GM23338 (cell line): Measurements from ENCODE around the gene UBASH3A. TPM values are rescaled to one million over a fixed set of nuclear protein-coding genes. Genes with fewer than 3 reads are reported as not detected.

Experiments
- ATAC-seq: fragments of 200-7000 bp; cut with Tn5 transposase; 3 replicates; pipeline ENCODE4 v1.9.1; 2020
- DNase-seq: peaks from one replicate; pipeline ENCODE4 v3.0.0-alpha.2; 2015; ENCODE audit warnings: low spot score
- H2AFZ ChIP-seq: fragments of 200-600 bp; sonication (generic); 2 replicates; pipeline ENCODE4 v1.8.0; 2016; ENCODE audit warnings: antibody characterized with exemption, mild to moderate bottlenecking, moderate library complexity
- H3F3A ChIP-seq: fragments of 200-600 bp; sonication (generic); replicated peaks from 2 replicates; pipeline ENCODE4 v1.8.0; 2017; ENCODE audit warnings: antibody characterized with exemption, mixed run types, low read depth
- H3K27ac ChIP-seq: fragments of 200-600 bp; sonication (generic); 2 replicates; pipeline ENCODE4 v1.6.1; 2016; ENCODE audit warnings: low read depth
- H3K27me3 ChIP-seq: fragments of 200-600 bp; sonication (generic); 2 replicates; pipeline ENCODE4 v1.8.0; 2016; ENCODE audit warnings: mild to moderate bottlenecking, mixed run types, moderate library complexity; ENCODE audit not compliant: insufficient read depth
- H3K36me3 ChIP-seq: fragments of 200-600 bp; sonication (generic); 2 replicates; pipeline ENCODE4 v1.8.0; 2016; ENCODE audit warnings: mild to moderate bottlenecking; ENCODE audit not compliant: insufficient read depth
- H3K4me1 ChIP-seq: fragments of 200-600 bp; sonication (generic); 2 replicates; pipeline ENCODE4 v1.8.0; 2016; ENCODE audit warnings: mild to moderate bottlenecking, moderate library complexity; ENCODE audit not compliant: insufficient read depth
- H3K4me2 ChIP-seq: fragments of 200-600 bp; sonication (generic); 2 replicates; pipeline ENCODE4 v1.7.1; 2017; ENCODE audit warnings: mixed run types
- H3K4me3 ChIP-seq: fragments of 200-600 bp; sonication (generic); 2 replicates; pipeline ENCODE4 v1.6.1; 2016; ENCODE audit warnings: mixed run types
- H3K79me2 ChIP-seq: fragments of 200-600 bp; sonication (generic); replicated peaks from 2 replicates; pipeline ENCODE4 v1.8.0; 2017; ENCODE audit warnings: mild to moderate bottlenecking; ENCODE audit not compliant: insufficient read depth
- H3K9me2 ChIP-seq: fragments of 200-600 bp; sonication (generic); 2 replicates; pipeline ENCODE4 v1.8.0; 2017; ENCODE audit not compliant: insufficient read depth
- H4K20me1 ChIP-seq: fragments of 200-600 bp; sonication (generic); replicated peaks from 2 replicates; pipeline ENCODE4 v1.8.0; 2017; ENCODE audit warnings: mild to moderate bottlenecking; ENCODE audit not compliant: insufficient read depth
- H3K27ac Mint-ChIP-seq: 2 replicates; pipeline ENCODE4 v1.8.0; 2020; ENCODE audit warnings: inconsistent platforms, mild to moderate bottlenecking, moderate library complexity, mixed read lengths
- H3K27me3 Mint-ChIP-seq: 3 replicates; pipeline ENCODE4 v1.8.0; 2022; ENCODE audit warnings: low read depth, mild to moderate bottlenecking, moderate library complexity, mixed read lengths, inconsistent platforms; ENCODE audit not compliant: insufficient read depth, poor library complexity
- H3K36me3 Mint-ChIP-seq: 3 replicates; pipeline ENCODE4 v1.8.0; 2021; ENCODE audit warnings: low read depth, mild to moderate bottlenecking, inconsistent platforms, moderate library complexity, mixed read lengths
- H3K4me1 Mint-ChIP-seq: 3 replicates; pipeline ENCODE4 v1.8.0; 2020; ENCODE audit warnings: mild to moderate bottlenecking, inconsistent platforms, mixed read lengths
- H3K4me3 Mint-ChIP-seq: 3 replicates; pipeline ENCODE4 v1.8.0; 2021; ENCODE audit warnings: moderate library complexity, mild to moderate bottlenecking, inconsistent platforms, mixed read lengths
- H3K9me3 Mint-ChIP-seq: 3 replicates; pipeline ENCODE4 v1.8.0; 2020; ENCODE audit warnings: moderate library complexity, mild to moderate bottlenecking, inconsistent platforms, mixed read lengths
- CREB1 ChIP-seq: fragments of 250-450 bp; sonication (Bioruptor Pico); IDR thresholded peaks from 2 replicates; pipeline ENCODE4 v1.5.0; 2020; ENCODE audit warnings: low read depth, mild to moderate bottlenecking, moderate library complexity
- CTCF ChIP-seq, 2 experiments: fragments of 200-600 bp in 1 of 2; sonication (generic) in 1 of 2; conservative IDR thresholded peaks; 2 replicates each; pipeline versions ENCODE4 v1.5.1 to v1.6.1; 2016 to 2017; ENCODE audit warnings: antibody characterized with exemption in 2 of 2, low read depth in 2 of 2, mild to moderate bottlenecking in 2 of 2, moderate library complexity in 1 of 2
- ETS1 ChIP-seq: IDR thresholded peaks from 2 replicates; pipeline ENCODE4 v1.6.1; 2016; ENCODE audit warnings: antibody characterized with exemption
- EZH2 ChIP-seq: fragments of 200-600 bp; sonication (generic); IDR thresholded peaks from one replicate; pipeline ENCODE4 v1.8.0; 2017; ENCODE audit warnings: antibody characterized with exemption, mild to moderate bottlenecking, low read depth; ENCODE audit not compliant: unreplicated experiment
- EZH2phosphoT487 ChIP-seq: fragments of 200-600 bp; sonication (generic); IDR thresholded peaks from one replicate; pipeline ENCODE4 v1.8.1; 2018; ENCODE audit warnings: antibody characterized with exemption; ENCODE audit not compliant: unreplicated experiment
- NANOG ChIP-seq: IDR thresholded peaks from 2 replicates; pipeline ENCODE4 v1.6.1; 2016; ENCODE audit warnings: antibody characterized with exemption, borderline replicate concordance
- POLR2AphosphoS5 ChIP-seq: IDR thresholded peaks from 2 replicates; pipeline ENCODE4 v1.6.1; 2016; ENCODE audit warnings: antibody characterized with exemption, low read depth
- ZNF114 ChIP-seq: fragments of 250-450 bp; sonication (Bioruptor Pico); IDR thresholded peaks from 2 replicates; pipeline ENCODE4 v1.5.0; 2020; ENCODE audit warnings: mild to moderate bottlenecking, moderate library complexity
- ZNF462 ChIP-seq: fragments of 250-450 bp; sonication (Bioruptor Pico); IDR thresholded peaks from 2 replicates; pipeline ENCODE4 v1.5.0; 2020; ENCODE audit warnings: mild to moderate bottlenecking, moderate library complexity
- polyA plus RNA-seq: library from polyadenylated mRNA; unstranded; fragments of >200 nt; fragmentation: Nextera tagmentation; extraction: Ambion mirVana; gene quantifications from 2 replicates; pipeline ENCODE4 v1.2.1, GENCODE V29; 2016
- total RNA-seq: library from RNA; depleted of rRNA; stranded (reverse); fragments of >200 nt; shearing (Covaris generic); gene quantifications from 2 replicates; pipeline ENCODE4 v1.2.3, GENCODE V29; 2014

UBASH3A gene
- total and polyA plus RNA-seq, 2 experiments from 2014 or later = not detected

- peak within 1 kb of the TSS; percentile 97 for H3K27ac ChIP-seq
- H3K9me3 Mint-ChIP-seq = no peaks in the 10 kb centered on the region; the same call in 2 of the 3 replicates
- peak within 1 kb of the TSS; percentile 95 for H3K4me2 ChIP-seq
- peak within 1 kb of the TSS; percentile 95 for H2AFZ ChIP-seq
- DNase-seq (peak; percentile 99), ATAC-seq (peak; percentile 93)
- H3K4me1 Mint-ChIP-seq = peaks cover 23% of the 10 kb centered on the region; the same call in 2 of the 3 replicates
- H3K27me3 ChIP-seq = no peaks in the 10 kb centered on the region
- H3K9me2 ChIP-seq = no peaks in the 10 kb centered on the region
- H3K36me3 Mint-ChIP-seq = no peaks in the 10 kb centered on the region
- H4K20me1 ChIP-seq = no peaks in the 10 kb centered on the region
- peaks cover 7% of the 10 kb centered on the region for H3K27me3 Mint-ChIP-seq
- peaks cover 7% of the 10 kb centered on the region; the same call in 1 of the 2 replicates for H3K4me1 ChIP-seq
- H3K4me3 Mint-ChIP-seq = peak within 1 kb of the TSS; percentile 84
- 0 out of 2 replicates have a peak, but pooled peaks cover 6% of the 10 kb centered on the region for H3F3A ChIP-seq
- no peaks in the 10 kb centered on the region for H3K79me2 ChIP-seq
- H3K36me3 ChIP-seq = no peaks in the 10 kb centered on the region
- H3K27ac Mint-ChIP-seq = peak within 1 kb of the TSS; percentile 96
- H3K4me3 ChIP-seq = peak within 1 kb of the TSS; percentile 94
- TF ChIP-seq POLR2AphosphoS5 = peak; percentile 60; the same call in 1 of the 2 replicates
- no peak for TF ChIP-seq EZH2phosphoT487
- TF ChIP-seq CTCF (conservative IDR thresholded peaks at IDR 0.05; ENCODE audit: low read depth in 2 of 2) = peak in 1 of 2 experiments; percentile 23; a peak in 1 of 4 replicates
- TF ChIP-seq CREB1 (CRISPR knock-in tag) = peak; percentile 86
- TF ChIP-seq NANOG = no peak
- no peak for TF ChIP-seq EZH2
- no peak for TF ChIP-seq ZNF114 (CRISPR knock-in tag)
These were observed 92.6 kb downstream of the UBASH3A start, which contains the start of gene RSPH1 for GRCh38 chr21:42496120-42496838. TSS of gene RSPH1 (minus strand) at chr21:42496224. CDS start at chr21:42496186, 38 bp downstream.

- Histone ChIP-seq H2AFZ (peak overlapping the region; percentile 95), H3K79me2 (no peaks in the 10 kb centered on the region), H3K27ac (peak overlapping the region; percentile 97), H3F3A (0 out of 2 replicates have a peak, but pooled peaks cover 6% of the 10 kb centered on the region), H3K4me1 (peaks cover 7% of the 10 kb centered on the region; the same call in 1 of the 2 replicates), H3K9me2 (no peaks in the 10 kb centered on the region), H3K4me3 (peak overlapping the region; percentile 94), H3K4me2 (peak overlapping the region; percentile 87), H3K36me3 (no peaks in the 10 kb centered on the region), H3K27me3 (no peaks in the 10 kb centered on the region), H4K20me1 (no peaks in the 10 kb centered on the region)
- peaks cover 7% of the 10 kb centered on the region for H3K27me3 Mint-ChIP-seq
- peaks cover 23% of the 10 kb centered on the region; the same call in 2 of the 3 replicates for H3K4me1 Mint-ChIP-seq
- peak overlapping the region; percentile 96 for H3K27ac Mint-ChIP-seq
- no peaks in the 10 kb centered on the region for H3K36me3 Mint-ChIP-seq
- no peaks in the 10 kb centered on the region; the same call in 2 of the 3 replicates for H3K9me3 Mint-ChIP-seq
- DNase-seq = peak; percentile 74
- peak; percentile 26 for ATAC-seq
- H3K4me3 Mint-ChIP-seq = peak overlapping the region; percentile 84
- TF ChIP-seq ETS1 = no peak
- TF ChIP-seq ZNF114 (CRISPR knock-in tag) = no peak
- TF ChIP-seq ZNF462 (CRISPR knock-in tag) = no peak
These were observed 93.1 kb downstream of the UBASH3A start for GRCh38 chr21:42496839-42497202.
